IPS DF 19.7 (cell line): ENCODE results near the gene CHRNA9.
"Not testable (repeated sequence)": the region's sequence is repeated elsewhere in the genome, so short reads cannot be mapped to it uniquely, and the experiment has no call there.

Experiments used
- DNase-seq: peaks from one replicate; pipeline ENCODE4 v3.0.0-alpha.2; 2013; ENCODE audit warnings: low read depth, low spot score

Gene CHRNA9

DNA sequence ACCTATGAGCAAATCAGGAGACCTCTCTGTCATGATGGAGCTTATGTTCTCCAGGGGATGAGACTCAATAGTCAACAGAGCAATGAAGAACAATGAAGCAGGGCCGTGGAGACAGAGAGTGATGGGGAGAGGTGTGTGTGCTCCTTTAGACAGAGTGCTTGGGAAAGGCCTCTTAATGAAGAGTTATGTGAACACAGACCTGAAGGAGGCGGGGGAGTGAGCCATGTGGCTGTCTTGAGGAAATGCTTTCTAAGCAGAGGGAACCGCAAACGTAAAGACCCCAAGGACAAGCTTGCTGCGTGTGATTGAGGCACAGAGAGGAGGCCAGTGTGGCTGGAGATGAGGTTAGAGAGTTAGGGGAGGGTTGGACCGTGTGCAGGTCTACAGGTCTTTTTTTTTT lies 53.1 kb downstream of the CHRNA9 start:
- peak; percentile 28 for DNase-seq

DNA sequence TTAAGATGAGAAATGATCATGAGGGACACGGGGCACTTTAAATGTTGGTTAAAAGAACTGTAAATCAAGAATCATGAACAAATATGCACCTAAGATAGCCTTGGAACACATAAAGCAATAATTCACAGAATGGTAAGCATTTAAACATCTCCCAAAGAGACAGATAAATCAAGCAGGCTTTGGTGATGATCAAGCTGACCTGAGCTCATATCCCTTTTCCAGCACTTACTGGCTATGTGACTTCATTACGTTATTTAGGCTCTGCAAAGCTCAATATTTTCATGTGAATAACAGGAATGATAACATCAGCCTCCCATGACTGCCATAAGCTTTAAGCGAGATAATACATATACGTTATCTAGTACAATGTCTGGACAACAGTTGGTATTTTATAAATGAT lies 54.9 kb downstream of the CHRNA9 start:
- no peak for DNase-seq

DNA sequence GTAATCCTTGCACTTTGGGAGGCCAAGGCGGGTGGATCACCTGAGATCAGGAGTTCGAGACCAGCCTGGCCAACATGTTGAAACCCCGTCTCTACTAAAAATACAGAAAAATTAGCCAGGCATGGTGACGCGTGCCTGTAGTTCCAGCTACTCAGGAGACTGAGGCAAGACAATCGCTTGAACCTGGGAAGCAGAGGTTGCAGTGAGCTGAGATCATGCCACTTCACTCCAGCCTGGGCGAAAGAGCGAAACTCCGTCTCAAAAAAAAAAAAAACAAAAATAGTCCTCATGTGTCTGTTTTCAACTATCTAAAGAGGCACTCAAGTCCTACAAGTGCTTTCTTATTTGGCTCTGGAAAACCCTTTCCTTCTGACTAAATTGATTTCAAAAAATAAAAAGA lies 57.1 kb downstream of the CHRNA9 start:
- DNase-seq, result not testable (repeated sequence)

DNA sequence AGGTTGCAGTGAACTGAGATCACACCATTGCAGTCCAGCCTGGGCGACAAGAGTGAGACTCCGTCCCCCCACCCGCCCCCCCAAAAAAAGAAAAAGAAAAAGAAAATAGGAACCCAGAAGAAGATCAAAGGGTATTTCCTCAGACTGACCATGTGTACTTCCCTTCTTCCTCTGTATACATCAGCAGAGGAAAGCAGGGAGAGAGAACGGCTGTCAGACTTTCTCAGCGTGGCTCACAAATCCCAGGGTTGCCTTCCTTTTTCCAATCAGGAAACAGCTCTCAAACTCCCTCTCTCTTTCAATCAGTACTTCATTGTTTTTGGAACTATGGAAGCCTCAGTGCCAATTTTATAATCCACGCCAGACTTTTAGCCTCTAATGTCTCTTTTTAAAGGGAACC lies 59.1 kb downstream of the CHRNA9 start:
- DNase-seq, result no peak

DNA sequence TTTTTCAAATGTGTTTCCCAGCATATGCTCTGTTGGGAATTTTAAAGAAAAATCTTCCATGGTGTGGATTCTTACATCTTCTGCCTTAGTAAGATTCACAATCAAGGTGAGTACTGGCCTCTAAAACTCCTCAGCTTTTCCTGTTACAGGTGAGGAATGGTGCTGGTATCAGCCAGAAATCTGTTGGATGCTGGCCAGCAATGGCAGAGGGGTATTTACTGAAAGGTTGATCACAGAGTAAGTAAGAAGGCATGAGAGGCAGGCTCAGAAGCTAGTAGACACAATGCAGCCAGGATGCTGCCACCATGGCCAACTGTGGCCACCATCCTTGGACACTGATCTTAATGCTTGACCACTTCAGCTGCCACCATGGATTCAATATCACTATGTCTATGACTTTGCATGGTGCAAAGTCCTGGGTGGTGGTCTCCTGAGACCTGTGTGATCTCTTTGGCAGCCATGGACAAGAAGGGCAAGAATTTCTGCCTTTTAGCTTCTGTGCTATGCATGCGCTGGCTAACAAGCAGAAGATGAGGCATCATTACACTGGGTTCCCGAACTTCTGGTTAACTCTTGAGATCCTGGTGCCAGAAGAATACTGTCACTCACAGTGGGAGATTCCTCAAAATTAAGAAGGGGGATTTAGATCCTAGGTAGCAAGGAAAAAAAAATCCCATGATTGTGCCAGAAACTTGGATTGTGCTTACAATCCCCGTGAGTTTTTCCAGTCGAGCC lies 60.2 kb downstream of the CHRNA9 start:
- no peak for DNase-seq

DNA sequence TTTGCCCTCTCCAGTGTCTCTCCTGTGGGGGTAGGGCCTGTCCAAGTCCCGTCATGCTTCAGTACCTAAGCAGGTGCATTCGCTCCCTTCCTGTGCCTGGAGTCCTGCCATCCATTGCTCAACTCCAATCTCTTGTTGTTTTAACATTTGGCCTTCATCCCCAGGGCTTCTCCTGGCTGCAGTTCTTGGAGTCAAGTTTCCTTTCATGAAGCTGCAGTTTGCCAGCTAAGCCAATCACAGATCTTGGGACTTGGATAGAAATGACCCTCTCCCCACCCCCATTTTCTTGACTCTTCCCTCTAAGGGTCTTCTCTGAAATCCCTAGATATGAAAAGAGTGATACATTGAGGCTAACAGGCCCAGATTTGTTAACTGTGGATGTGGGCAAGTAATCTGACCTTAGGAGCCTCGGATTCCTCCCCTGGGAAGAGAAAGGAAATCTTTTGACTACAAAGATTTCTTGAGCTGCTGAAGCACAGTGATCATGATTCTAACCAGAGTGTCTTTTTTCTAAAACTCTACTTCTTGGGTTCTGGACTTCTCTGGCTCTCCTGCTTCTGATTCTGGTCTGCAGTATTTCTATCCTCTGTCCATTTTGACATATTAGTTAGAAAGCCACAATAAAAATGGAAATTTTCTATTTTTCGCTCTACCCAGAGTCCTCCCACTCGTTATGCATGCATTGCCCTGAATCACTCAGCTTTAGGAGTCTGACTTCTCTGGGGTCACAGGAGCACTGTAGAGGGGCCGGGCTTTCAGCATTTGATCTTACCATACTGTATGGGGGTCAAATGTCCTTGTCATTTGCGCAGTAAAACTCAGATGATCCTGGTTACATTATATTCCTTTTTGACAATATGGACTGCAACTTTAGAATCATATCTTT lies 61.0 kb downstream of the CHRNA9 start:
- DNase-seq, result peak; percentile 23

DNA sequence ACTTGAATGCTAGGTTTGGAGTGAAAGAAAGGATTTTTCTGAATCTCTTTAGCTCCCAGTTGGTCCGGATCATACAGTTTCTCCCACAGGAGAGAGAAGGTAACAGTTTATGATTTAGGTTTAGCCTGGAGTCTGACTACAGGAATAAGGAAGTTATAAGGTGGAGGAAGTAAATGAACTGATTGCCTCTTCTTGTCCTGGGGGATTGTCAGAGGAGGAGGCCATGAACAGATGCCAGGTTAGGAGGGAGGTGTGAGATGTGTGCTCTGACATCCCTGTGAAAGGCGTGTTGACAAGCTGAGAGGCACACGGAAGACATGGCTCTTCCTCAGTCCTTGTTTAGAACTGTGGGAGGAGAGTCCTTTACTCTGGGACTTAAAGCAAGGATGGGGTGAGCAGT lies 64.4 kb downstream of the CHRNA9 start:
- no peak for DNase-seq

DNA sequence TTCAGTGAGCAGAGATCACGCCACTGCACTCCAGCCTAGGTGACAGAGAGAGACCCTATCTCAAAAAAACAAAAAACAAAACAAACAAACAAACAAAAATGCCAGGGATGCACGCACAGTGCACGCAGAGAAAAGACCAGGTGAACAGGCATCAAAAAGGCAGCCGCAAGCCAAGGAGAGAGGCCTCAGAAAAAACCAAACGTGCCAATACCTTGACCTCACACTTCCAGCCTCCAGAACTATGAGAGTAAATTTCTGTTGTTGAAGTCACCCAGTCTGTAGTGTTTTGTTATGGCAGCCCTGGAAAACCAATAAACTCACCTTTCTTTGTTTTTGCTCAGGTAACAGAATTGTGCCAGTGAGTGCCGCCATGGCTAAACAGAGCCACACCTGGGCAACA lies 66.0 kb downstream of the CHRNA9 start:
- no peak for DNase-seq

DNA sequence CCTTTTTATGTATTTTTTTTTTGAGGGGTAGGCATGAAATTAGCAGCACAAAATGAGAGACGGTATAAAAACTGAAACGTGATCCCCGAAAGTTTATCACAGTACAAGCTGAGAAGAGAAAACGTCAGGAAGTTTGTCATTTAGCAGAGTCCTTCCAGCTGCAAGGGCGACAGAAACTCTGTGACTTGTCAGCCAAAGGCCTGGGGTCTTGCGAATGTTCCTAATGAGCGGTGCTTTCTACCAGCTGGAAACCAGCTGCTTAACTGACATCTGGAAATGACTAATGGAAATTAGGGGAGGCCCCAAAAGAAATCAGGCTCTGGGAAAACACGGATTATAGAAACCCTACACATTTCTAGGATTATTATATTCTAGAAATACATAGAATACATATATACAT lies 66.5 kb downstream of the CHRNA9 start:
- no peak for DNase-seq

DNA sequence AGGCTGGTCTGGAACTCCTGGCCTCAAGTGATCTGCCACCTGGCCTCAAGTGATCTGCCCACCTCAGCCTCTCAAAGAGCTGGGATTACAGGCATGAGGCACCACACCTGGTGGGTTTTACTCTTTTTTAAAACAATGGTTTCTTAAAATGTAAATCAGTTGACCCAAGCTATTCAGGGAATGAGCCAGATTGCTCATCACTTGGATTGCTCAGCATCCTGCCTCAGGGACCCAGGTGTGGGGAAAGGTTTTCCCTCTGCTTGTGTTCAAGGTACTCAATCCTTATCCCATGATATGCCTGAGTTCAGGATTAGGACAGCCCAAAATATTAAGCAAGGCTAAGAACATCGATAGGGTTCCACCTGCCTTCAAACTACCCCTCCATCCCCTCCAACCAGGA lies 67.4 kb downstream of the CHRNA9 start:
- no peak for DNase-seq

DNA sequence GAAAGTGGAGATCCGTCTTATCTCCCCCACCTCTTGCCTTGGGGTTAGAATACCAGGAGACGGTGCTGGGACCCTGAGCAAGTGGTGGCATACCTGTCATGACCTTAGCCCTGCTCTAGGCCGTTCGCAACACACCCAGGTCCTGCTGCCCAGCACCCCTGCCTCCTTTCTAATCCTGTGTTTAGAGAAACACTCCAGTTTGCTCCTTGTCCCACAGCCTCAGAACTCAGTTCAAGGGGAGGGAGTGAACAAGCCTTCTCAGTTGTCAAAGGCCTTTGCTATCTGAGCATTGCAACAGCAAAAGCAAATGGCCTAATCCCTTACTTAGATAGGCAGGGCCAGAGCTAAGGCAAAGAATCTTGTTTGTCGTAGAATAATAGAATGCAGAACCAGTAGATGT lies 67.9 kb downstream of the CHRNA9 start:
- DNase-seq, result no peak
